ENCODE measurements around the gene LRP1B.
A peak's percentile ranks its signal among the peaks of the same experiment; 100 is the strongest.

The LRP1B gene

DNA sequence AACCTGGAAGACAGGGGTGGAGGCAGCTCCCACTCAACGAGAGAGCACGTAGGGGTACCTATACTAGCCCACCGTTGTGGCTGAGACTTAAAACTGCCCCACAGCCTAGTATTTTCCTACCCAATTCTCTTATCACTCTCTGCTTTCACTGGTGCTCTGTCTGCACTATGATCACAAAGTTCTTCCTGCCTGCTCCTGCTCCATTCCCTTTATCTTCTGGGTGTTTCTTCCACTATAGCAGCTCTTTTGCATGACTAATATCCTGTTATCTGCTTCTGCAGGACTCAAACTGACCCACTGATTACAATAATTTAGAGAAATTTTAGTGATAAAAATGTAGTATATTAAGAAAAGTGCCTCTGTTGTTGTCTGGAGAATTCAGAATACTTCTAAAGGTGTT, 184.8 kb downstream of the LRP1B start:
- no peak for DNase-seq

DNA sequence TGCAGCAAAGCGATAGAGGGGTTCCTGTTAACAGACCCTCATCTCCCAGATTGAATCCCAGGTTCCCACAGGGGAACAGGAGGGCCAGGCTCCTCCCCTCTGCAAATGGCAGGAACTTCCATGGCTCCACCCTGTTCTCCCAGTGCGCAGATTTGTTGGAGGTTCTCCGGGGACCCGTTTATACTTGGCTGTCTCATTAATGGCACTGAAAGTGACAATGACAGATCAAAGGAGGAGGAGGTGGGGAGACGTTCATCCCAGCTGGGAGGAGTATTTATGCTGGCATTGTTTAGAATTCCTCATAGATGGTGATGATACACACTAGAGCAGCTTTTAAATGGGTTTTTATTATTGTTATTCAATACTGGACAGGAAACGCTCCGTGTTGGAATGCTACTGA, 186.9 kb downstream of the LRP1B start:
- DNase-seq: no peak

GRCh38 chr2:141942006-141942789, 188.6 kb downstream of the LRP1B start:
- no peak for DNase-seq

GRCh38 chr2:141941210-141941714, 189.6 kb downstream of the LRP1B start:
- DNase-seq: no peak

DNA sequence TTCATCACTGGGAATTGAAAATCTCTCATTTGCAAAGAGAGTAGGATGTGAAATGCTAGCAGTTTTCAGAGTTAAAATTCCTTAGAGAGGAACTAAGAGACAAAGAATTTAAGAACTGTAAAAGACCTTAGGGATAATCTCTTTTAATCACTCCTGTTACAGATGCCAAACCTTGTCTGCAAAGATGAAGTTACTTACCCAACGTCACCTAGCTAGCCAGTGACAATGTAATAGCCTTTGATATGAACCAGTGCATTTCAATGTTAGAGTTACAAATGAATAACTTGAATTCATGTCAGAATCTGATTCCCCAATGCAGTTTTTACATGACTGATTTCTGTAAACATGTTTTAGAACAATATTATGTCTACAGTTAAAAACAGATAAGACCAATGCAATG, 190.1 kb downstream of the LRP1B start:
- no peak for DNase-seq

GRCh38 chr2:141933226-141933625, 197.6 kb downstream of the LRP1B start:
- no peak for DNase-seq

GRCh38 chr2:141932261-141932660, 198.6 kb downstream of the LRP1B start:
- DNase-seq: no peak

GRCh38 chr2:141931797-141932196, 199.0 kb downstream of the LRP1B start:
- DNase-seq: no peak

GRCh38 chr2:141930803-141931202, 200.0 kb downstream of the LRP1B start:
- no peak for DNase-seq

- no peak for DNase-seq
These were observed 201.2 kb downstream of the LRP1B start for GRCh38 chr2:141929331-141930252.

- no peak for DNase-seq
These were observed 202.3 kb downstream of the LRP1B start for GRCh38 chr2:141928476-141928875.

- no peak for DNase-seq
These were observed 203.3 kb downstream of the LRP1B start for GRCh38 chr2:141927536-141927935.

GRCh38 chr2:141925511-141925910, 205.3 kb downstream of the LRP1B start:
- DNase-seq: no peak

DNA sequence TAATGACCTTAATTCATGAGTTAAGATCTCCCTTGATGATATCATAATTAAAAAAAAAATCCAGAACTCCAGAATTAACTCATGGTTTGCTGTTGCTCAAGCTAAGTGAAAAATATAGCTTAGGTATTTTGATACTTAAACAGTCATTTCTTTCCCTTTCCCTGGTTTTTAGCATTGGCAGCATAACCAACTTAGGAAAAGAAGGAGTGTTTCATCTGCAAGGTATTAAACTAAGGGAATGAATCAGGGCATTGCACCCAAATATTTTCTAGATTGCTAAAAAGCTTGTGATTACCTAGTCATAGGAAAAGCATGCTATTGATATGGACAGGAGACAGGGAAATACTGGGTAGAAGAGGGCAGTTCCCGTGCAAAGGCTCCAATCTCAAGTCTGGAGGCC, 207.2 kb downstream of the LRP1B start:
- no peak for DNase-seq

- DNase-seq: no peak
These were observed 219.2 kb downstream of the LRP1B start for GRCh38 chr2:141911485-141912066.

- DNase-seq: peak; percentile 55
These were observed 224.1 kb downstream of the LRP1B start for GRCh38 chr2:141906678-141907077.

GRCh38 chr2:141900826-141901225, 230.0 kb downstream of the LRP1B start:
- no peak for DNase-seq

- DNase-seq: no peak
These were observed 231.1 kb downstream of the LRP1B start for GRCh38 chr2:141899740-141900139.

DNA sequence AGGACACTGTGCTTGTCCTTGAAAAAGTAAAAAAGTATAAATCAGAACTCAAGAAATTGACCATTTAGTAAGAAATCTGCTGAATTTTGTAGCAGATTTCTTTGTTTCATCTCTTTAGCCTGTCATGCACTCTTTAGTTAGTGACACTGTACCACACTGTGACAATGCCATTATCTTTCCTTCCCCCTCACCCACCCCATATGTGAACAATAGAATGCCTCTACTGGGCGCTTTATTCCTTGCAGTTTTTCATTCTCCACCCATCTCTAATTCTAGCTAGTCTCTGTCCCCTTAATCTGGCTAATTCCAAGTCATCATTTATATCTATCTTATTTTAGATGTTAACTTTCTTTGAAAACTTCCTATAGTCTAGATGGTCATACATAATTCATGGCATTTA, 241.0 kb downstream of the LRP1B start:
- no peak for DNase-seq

DNA sequence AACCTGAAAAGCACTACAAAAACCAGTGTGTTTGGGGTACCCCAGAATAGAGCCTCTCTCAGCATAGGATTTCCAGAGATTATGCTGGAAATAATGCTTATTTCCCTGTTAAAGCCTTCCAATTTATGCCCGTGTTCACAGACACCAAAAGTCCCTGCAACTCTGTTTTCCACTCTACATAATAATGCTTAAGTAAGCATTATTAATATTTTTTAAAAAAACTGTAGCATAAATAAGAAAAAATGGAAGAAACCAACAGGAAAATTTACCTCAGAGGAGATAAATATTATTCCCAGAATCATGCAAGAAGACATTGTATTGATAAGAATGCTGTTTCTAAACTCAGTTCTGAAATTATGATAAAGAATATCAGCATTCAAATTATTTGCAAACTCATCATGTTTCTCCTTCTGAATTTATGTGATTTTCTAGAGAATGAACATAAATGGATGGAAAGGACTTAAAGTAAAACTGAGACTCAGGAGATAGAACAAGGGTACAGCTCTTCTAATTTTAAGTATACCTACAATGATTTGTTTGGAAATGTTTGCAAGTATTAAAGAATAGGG, 241.7 kb downstream of the LRP1B start:
- no peak for DNase-seq

- DNase-seq: no peak
These were observed 243.5 kb downstream of the LRP1B start for GRCh38 chr2:141887363-141887762.

DNA sequence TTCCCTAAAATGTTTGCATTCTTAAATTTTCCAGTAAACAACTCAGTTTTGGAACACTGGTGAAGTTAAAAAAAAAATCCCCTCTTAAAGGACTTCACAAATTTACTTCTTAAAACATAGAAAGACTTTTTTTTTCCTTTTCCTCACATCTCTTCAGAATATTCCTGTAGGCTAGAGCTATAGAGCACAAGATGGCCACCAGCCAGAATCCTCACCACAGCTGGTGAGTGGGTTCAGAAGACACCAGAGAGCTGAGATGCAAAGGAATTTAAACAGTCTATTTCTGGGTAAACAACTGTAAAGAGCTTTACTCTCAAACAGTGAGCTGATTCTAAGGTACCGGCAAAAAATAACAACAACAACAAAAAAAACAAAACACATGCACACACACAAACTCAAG, 252.8 kb downstream of the LRP1B start:
- no peak for DNase-seq
